Testis (tissue), 3 donors: ENCODE measurements around the gene MECP2. TPM values are rescaled to one million over a fixed set of nuclear protein-coding genes. Genes with fewer than 3 reads are reported as not detected.
A peak's percentile ranks its signal among the peaks of the same experiment; 100 is the strongest.

Source experiments
- DNase-seq: peaks from one replicate; pipeline ENCODE4 v3.0.0-alpha.2; 2019
- H3K27ac ChIP-seq, 2 donors: fragments of 200-600 bp; sonication (generic); one replicate each; pipeline ENCODE4 v1.5.1; 2019
- H3K27me3 ChIP-seq: fragments of 200-600 bp; sonication (generic); one replicate; pipeline ENCODE4 v1.5.1; 2019
- H3K36me3 ChIP-seq: fragments of 200-600 bp; sonication (generic); one replicate; pipeline ENCODE4 v1.5.1; 2017; ENCODE audit warnings: low read depth; ENCODE audit errors: missing control alignments
- H3K4me1 ChIP-seq: fragments of 200-600 bp; sonication (generic); one replicate; pipeline ENCODE4 v1.5.1; 2019
- H3K4me3 ChIP-seq, 2 donors: fragments of 200-600 bp; sonication (generic); one replicate each; pipeline ENCODE4 v1.5.1; 2017 to 2019
- H3K9me3 ChIP-seq: fragments of 200-600 bp; sonication (generic); one replicate; pipeline ENCODE4 v1.5.1; 2017
- CTCF ChIP-seq, 3 experiments: fragments of 450-650 bp in 2 of 3; fragments of 200-600 bp in 1 of 3; sonication (generic) in 1 of 3; IDR thresholded peaks; one replicate each; pipeline ENCODE4 v1.5.1; 2016 to 2019; ENCODE audit warnings: antibody characterized with exemption in 3 of 3, mild to moderate bottlenecking in 2 of 3, moderate library complexity in 1 of 3
- POLR2A ChIP-seq: fragments of 450-650 bp; IDR thresholded peaks from one replicate; pipeline ENCODE4 v1.6.1; 2017; ENCODE audit warnings: antibody characterized with exemption, mild to moderate bottlenecking, moderate library complexity
- WGBS, 2 donors: methylation state at CpG; one replicate each; pipeline ENCODE4 v1.1.5; 2018; 5-methylcytosine and 5-hydroxymethylcytosine counted together
- intact Hi-C: fragments of 100-400 bp; cut with DNase I; formaldehyde crosslinking; loops from one replicate; pipeline ENCODE4 v1.15.1; 2023; ENCODE audit warnings: low total_unique reads
- polyA plus RNA-seq: library from polyadenylated mRNA; stranded (reverse); fragments of 350-450 nt; fragmentation: Illumina TruSeq; extraction: RNeasy Lipid Tissue Mini Kit (QIAGEN cat#74804); gene quantifications from one replicate; pipeline ENCODE4 v1.2.3, GENCODE V29; 2014; ENCODE audit warnings: low read depth, low replicate concordance; ENCODE audit not compliant: insufficient read depth
- total RNA-seq, 2 donors: library from RNA; depleted of rRNA; stranded (reverse); fragments of >200 nt; gene quantifications; one replicate each; pipeline ENCODE4 v1.2.3, GENCODE V29; 2016

Gene MECP2
- total and polyA plus RNA-seq, 3 donors from 2014 or later = 25.0 to 86.4 (median 85.4) TPM

GRCh38 chrX:154135458-154136229 lies 38.1 kb upstream of the MECP2 start:
- TF ChIP-seq POLR2A (no peak), CTCF (IDR thresholded peaks at IDR 0.05) (no peak)
- Histone ChIP-seq H3K4me1 (no peaks in the 10 kb centered on the region), H3K9me3 (no peaks in the 10 kb centered on the region), H3K27me3 (no peaks in the 10 kb centered on the region), H3K4me3 (no peak overlapping the region), H3K27ac (no peak overlapping the region), H3K36me3 (no peaks in the 10 kb centered on the region)
- intact Hi-C loops = no loop called here
- no peak for DNase-seq
- WGBS, 2 donors = 49 to 70% methylated on average over 7 of the region's 7 CpGs

DNA sequence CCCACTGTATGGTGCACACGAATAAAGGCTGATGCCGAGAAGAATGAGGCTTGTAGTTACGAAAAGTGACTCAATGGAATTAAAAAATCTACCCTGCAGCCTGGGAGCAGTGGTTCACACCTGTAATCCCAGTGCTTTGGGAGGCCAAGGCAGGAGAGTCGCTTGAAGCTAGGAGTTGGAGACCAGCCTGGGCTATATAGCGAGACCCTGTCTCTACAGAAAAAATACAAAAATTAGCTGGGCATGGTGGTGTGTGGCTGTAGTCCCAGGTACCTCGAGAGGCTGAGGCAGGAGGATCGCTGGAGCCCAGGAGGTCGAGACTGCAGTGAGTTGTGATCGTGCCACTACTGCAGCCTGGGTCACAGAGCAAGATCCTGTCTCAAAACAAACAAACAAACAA lies 34.8 kb upstream of the MECP2 start:
- no peak overlapping the region for H3K27ac ChIP-seq
- H3K9me3 ChIP-seq = no peaks in the 10 kb centered on the region
- TF ChIP-seq POLR2A = no peak
- no peak for TF ChIP-seq CTCF (IDR thresholded peaks at IDR 0.05)
- no peaks in the 10 kb centered on the region for H3K4me1 ChIP-seq
- no peak overlapping the region for H3K4me3 ChIP-seq
- 73 to 77% methylated on average over 7 to 9 of the region's 9 CpGs for WGBS, 2 donors
- H3K36me3 ChIP-seq = no peaks in the 10 kb centered on the region
- intact Hi-C loops = no loop called here
- DNase-seq = no peak
- H3K27me3 ChIP-seq = no peaks in the 10 kb centered on the region

DNA sequence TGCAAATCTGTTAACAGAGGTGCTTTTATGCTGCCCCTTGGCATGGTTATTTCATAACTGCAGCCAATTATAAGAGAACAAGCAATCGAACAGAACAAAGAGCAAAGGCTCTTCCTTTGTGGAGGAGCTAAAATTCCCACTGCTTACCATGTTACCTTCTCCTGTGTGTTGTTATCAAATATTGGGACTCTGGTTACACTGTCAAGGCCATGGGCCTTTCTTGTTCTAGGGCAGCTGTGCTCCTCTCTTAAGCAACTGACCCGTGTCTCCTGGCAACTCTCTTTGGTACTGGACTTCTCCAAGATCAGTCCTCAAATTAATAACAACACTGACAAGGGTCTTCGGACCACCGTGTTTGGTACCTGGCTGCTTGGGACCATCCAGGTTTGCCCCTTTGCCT lies 34.4 kb upstream of the MECP2 start:
- H3K9me3 ChIP-seq = no peaks in the 10 kb centered on the region

GRCh38 chrX:154126101-154126500 lies 28.6 kb upstream of the MECP2 start:
- no peak overlapping the region for H3K27ac ChIP-seq
- no peak overlapping the region for H3K4me3 ChIP-seq
- intact Hi-C loops = no loop called here
- no peaks in the 10 kb centered on the region for H3K36me3 ChIP-seq
- H3K27me3 ChIP-seq = no peaks in the 10 kb centered on the region
- DNase-seq = no peak
- no peak for TF ChIP-seq CTCF (IDR thresholded peaks at IDR 0.05)
- no peak for TF ChIP-seq POLR2A
- no peaks in the 10 kb centered on the region for H3K9me3 ChIP-seq
- 82 to 84% methylated on average over 3 to 8 of the region's 11 CpGs for WGBS, 2 donors
- no peaks in the 10 kb centered on the region for H3K4me1 ChIP-seq

More for the DNA sequence above, 34.4 kb upstream of the MECP2 start:
- Histone ChIP-seq H3K4me1 (no peaks in the 10 kb centered on the region), H3K27me3 (no peaks in the 10 kb centered on the region), H3K4me3 (no peak overlapping the region), H3K36me3 (no peaks in the 10 kb centered on the region), H3K27ac (no peak overlapping the region)
- WGBS, 2 donors = 40 to 57% methylated on average over 4 of the region's 4 CpGs
- DNase-seq = peak; percentile 54
- intact Hi-C loops = no loop called here
- TF ChIP-seq POLR2A = no peak
- TF ChIP-seq CTCF (IDR thresholded peaks at IDR 0.05) = no peak
